ENCODE data around the gene PTGER1.

PTGER1 gene

DNA sequence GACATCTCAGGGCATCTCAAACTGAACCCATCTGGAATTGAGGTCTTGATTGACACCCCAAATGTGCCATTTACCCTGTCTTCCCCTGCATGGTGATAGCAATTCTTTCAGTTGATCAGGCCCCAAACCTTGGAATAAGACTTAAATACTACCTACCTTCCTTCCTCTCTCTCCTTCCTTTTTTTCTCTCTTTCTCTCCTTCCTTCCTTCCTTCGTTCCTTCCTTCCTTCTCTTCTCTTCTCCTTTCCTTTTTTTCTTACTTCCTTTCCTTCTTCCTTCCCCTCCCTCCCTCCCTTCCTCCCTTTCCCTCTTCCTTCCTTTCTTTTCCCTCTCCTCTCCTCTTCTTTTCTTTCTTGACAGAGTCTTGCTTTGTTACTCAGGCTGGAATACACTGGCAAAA is 28.1 kb upstream of the PTGER1 start:
- peak overlapping the region; percentile 100 for H3K27ac ChIP-seq
- CTCF ChIA-PET: no interaction called here
- POLR2A ChIA-PET (ENCODE audit: low non-redundant PET): no interaction called here
- no peak for DNase-seq (ENCODE audit: low spot score)
- TF ChIP-seq, protein P1, sequence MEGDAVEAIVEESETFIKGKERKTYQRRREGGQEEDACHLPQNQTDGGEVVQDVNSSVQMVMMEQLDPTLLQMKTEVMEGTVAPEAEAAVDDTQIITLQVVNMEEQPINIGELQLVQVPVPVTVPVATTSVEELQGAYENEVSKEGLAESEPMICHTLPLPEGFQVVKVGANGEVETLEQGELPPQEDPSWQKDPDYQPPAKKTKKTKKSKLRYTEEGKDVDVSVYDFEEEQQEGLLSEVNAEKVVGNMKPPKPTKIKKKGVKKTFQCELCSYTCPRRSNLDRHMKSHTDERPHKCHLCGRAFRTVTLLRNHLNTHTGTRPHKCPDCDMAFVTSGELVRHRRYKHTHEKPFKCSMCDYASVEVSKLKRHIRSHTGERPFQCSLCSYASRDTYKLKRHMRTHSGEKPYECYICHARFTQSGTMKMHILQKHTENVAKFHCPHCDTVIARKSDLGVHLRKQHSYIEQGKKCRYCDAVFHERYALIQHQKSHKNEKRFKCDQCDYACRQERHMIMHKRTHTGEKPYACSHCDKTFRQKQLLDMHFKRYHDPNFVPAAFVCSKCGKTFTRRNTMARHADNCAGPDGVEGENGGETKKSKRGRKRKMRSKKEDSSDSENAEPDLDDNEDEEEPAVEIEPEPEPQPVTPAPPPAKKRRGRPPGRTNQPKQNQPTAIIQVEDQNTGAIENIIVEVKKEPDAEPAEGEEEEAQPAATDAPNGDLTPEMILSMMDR (conservative IDR thresholded peaks at IDR 0.05; ENCODE audit: low read depth): no peak

DNA sequence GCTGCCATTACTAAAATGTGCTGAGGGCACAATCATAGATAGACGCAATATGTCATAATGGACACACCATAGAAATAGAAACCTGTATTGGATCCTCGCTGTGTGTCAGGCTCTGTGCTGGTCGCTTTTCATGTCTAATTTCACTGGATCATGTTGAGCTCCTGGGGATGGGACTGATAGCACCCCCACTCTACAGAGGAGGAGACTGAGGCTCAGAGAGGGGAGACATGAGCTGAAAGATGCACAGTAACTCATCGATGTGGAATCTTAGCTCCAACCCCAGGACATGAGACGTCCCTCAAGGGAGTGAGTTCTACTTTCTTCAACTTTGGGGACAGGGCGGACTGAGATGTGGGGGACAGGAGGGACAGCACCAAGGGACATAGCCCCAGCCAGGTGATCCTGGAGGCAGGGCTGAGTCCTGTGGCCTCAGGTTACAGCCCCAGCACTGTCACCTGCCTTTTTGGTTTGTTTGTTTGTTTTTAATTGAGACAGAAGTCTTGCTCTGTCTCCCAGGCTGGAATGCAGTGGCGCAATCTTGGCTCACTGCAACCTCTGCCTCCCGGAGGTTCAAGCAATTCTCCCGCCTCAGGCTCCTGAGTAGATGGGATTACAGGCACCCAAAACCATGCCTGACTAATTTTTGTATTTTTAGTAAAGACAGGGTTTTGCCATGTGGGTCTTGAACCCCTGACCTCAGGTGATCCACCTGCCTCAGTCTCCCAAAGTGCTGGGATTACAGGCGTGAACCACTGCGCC is 27.4 kb upstream of the PTGER1 start:
- ChIA-PET CTCF (no interaction called here), POLR2A (ENCODE audit: low non-redundant PET) (interaction anchor here (0.5 kb wide), 1 partner anchor 15 kb away, joined by 3 read pairs; no protein-coding TSS in a partner anchor)
- peak overlapping the region; percentile 71 for H3K27ac ChIP-seq
- DNase-seq (ENCODE audit: low spot score): no peak
- TF ChIP-seq, protein P1 (conservative IDR thresholded peaks at IDR 0.05; ENCODE audit: low read depth): no peak

GRCh38 chr19:14497228-14497921 is 22.2 kb upstream of the PTGER1 start:
- no peak for DNase-seq (ENCODE audit: low spot score)
- TF ChIP-seq, protein P1 (conservative IDR thresholded peaks at IDR 0.05; ENCODE audit: low read depth): no peak
- POLR2A ChIA-PET (ENCODE audit: low non-redundant PET): interaction anchor here (0.6 to 1.6 kb wide), 4 partner anchors 9 to 75 kb away, joined by 3 to 6 read pairs (median 4); partner anchors contain the start of gene NDUFB7
- H3K27ac ChIP-seq: peak overlapping the region; percentile 87
- CTCF ChIA-PET: interaction anchor here (1.2 kb wide), 1 partner anchor 9 kb away, joined by 3 read pairs; no protein-coding TSS in a partner anchor

GRCh38 chr19:14496834-14497227 is 21.7 kb upstream of the PTGER1 start:
- no peak for DNase-seq (ENCODE audit: low spot score)
- TF ChIP-seq, protein P1 (conservative IDR thresholded peaks at IDR 0.05; ENCODE audit: low read depth): no peak
- peak overlapping the region; percentile 87 for H3K27ac ChIP-seq
- ChIA-PET POLR2A (ENCODE audit: low non-redundant PET) (interaction anchor here (0.6 to 1.6 kb wide), 5 partner anchors 9 to 39 kb away, joined by 3 to 6 read pairs (median 3); partner anchors contain the start of gene DNAJB1), CTCF (no interaction called here)

DNA sequence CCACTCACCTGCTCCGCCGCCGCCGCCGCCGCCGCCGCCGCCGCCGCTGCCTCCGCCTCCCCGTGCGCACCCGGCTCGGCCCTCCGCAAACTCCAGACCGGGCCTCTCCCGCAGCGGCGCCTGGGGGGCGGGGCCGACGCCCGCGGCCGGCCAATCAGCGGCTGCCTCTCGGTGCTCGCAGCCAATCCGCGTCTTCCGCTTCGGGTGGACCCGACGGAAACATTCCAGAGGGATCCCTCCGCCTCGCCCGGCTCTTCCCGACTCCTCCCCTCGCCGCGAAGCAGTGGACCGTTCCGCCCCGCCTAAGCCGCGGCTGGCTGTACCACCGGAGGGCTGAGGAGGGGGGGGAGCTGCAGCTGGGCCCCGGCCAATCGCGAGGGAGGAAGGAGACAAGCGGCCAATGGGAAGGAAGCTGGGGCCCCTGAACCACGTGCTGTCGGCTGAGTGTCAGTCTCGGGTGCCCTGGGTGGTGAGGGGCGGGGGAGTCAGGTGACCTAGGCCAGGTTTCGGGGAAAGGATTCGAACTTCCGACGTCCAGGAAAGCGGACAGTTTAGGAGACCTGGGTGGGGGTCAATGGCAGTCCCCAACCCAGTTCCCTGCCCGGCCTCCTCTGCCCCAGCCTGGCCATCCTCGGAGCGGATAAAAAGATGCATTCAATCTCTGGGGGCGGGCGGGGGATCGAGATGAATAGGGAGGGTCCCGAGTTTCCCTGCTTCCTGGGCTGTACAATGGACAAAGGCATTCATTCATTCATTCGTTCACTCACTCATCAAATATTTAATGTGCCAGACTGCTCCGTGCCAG is 21.1 kb upstream of the PTGER1 start, which contains the start of gene GIPC1:
GIPC1 (minus strand) TSS at position 99 of the 805 bp plus-strand sequence. CDS start 13,151 bp downstream, outside the sequence.
- ChIA-PET POLR2A (ENCODE audit: low non-redundant PET) (interaction anchor here (0.6 to 1.6 kb wide), 7 partner anchors 8 to 40 kb away, joined by 3 to 6 read pairs (median 3); partner anchors contain the start of gene DNAJB1), CTCF (interaction anchor here (1.9 kb wide), 1 partner anchor 10 kb away, joined by 9 read pairs; no protein-coding TSS in a partner anchor)
- peak; percentile 100 for DNase-seq (ENCODE audit: low spot score)
- TF ChIP-seq, protein P1 (conservative IDR thresholded peaks at IDR 0.05; ENCODE audit: low read depth): no peak
- peak within 1 kb of the TSS; percentile 87 for H3K27ac ChIP-seq

All from RWPE1 (cell line).